Right forelimb (tissue), 1 donor: ENCODE results near the gene SLC35D3.
"Not testable (repeated sequence)": the region's sequence is repeated elsewhere in the genome, so short reads cannot be mapped to it uniquely, and the experiment has no call there.

Experiments used
- DNase-seq: peaks from one replicate; pipeline ENCODE4 v3.0.0-alpha.2; 2018

Gene SLC35D3, protein sequence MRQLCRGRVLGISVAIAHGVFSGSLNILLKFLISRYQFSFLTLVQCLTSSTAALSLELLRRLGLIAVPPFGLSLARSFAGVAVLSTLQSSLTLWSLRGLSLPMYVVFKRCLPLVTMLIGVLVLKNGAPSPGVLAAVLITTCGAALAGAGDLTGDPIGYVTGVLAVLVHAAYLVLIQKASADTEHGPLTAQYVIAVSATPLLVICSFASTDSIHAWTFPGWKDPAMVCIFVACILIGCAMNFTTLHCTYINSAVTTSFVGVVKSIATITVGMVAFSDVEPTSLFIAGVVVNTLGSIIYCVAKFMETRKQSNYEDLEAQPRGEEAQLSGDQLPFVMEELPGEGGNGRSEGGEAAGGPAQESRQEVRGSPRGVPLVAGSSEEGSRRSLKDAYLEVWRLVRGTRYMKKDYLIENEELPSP

GRCh38 chr6:136921936-136922684, at the start of gene SLC35D3:
Gene SLC35D3, plus strand, starts transcription at chr6:136922301. Its CDS starts 128 bp downstream, at chr6:136922429.
- peak; percentile 55 for DNase-seq

DNA sequence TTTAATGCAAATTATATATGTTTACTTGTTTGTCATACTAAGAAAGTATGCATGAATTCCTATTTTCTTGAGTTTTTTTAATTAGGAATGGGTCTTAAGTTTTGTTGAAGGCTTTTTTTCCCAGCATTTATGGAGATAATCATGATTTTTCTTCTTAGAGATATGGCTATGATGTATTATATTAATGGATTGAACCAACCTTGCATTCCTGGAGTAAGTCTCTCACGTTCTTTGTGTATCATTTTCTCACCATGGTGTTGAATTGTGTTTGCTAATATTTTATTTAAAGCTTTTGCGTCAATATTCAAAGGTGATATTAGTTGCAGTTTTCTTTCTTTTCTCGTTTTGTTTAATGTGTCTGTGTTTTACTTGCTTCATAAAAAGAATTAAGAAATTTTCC, 48.4 kb upstream of the SLC35D3 start:
- no peak for DNase-seq

- DNase-seq, result not testable (repeated sequence)
Measured at GRCh38 chr6:136876469-136876868, 45.6 kb upstream of the SLC35D3 start.

DNA sequence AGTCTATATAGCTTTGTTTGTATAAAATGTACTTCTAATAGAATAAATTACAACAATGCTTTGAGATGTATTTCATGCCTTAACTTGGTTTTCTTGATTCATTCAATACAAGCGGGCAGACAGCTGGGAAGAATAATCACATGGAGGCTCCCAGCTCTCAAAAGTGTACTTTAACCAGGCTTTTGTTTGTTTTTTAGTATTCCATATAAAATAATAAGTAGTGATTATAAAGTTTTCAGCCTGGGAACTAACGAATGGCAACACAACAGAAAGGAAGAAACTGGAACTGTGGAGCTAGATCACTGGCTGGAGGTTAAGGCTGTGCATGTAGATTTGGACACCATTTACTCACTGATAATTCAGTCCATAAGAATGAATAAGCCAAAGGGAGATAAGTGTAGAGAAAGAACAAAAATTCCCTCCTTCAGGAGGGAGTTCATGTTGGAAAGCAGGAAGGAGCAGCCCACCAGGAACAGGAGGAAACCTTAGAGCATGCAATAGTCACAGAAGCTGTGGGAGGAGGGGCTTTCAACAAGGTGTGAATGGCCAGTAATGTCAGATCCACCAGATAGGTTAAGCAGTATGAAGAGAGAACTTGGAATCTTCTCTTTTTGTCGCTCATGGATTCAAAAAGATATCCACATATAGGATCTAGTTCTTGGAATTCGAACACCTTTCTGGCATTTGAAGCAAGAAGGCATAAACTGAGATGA, 41.2 kb upstream of the SLC35D3 start:
- no peak for DNase-seq

DNA sequence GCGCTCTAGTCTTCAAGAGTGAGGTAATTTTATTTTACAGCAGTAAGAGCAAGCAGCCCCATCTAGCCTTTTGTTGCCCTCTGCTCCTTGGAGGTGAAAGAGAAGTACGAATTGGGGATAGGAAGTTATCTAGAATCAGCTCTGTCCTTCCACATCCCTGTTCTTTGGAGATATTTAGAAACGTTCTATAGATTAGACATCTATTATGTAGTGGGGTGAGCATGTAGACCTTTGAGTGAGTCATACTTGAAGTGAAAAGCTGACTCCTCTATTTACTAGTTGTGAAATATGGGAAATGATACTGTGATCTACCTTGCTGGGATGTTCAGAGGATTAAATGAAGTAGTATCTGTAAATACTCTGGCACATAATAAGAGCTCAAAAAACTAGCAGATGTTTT, 36.0 kb upstream of the SLC35D3 start:
- no peak for DNase-seq

GRCh38 chr6:136887953-136888352, 34.1 kb upstream of the SLC35D3 start:
- no peak for DNase-seq

DNA sequence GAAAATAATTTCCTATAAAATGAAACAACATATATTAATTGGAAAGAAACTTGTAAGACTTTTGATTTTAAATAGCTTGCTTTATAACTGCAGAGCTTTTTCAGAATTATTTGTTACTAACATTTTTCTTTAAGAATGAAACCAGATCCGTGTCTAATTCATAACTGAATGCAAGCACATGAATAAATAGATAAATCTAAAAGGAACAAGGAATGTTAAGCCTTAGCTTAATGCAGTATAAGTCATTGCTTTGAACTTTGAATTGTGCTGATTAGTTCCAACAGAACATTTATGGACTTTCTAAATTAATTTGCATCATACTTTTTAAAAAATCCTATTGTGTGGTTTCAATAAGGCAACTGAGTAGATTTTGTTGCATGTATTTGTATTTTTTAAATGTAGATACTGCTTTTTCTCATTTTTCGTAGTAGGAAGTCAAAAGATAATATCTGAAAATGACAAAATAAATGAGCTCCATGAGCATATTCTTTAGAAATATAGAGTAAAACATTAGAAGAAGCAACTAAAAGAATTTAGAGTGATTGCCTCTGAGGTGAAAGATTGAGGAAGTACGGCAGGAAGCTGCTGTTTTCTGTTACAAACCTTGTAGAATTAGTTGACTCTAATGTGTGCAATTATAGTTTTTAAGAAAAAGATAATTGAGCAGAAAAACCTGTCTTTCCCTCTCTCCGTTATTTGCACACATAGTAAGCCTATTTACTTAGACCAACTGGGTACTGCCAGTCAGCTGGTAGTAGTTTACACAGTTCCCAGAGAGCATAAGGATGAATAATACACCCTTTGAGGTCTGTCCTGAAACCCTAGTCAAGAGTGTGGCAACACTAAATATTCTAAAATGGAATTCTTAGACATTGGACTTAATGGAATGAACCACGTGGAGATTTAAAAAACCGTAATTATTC, 32.6 kb upstream of the SLC35D3 start:
- no peak for DNase-seq

- no peak for DNase-seq
Measured at GRCh38 chr6:136890194-136890839, 31.8 kb upstream of the SLC35D3 start.

DNA sequence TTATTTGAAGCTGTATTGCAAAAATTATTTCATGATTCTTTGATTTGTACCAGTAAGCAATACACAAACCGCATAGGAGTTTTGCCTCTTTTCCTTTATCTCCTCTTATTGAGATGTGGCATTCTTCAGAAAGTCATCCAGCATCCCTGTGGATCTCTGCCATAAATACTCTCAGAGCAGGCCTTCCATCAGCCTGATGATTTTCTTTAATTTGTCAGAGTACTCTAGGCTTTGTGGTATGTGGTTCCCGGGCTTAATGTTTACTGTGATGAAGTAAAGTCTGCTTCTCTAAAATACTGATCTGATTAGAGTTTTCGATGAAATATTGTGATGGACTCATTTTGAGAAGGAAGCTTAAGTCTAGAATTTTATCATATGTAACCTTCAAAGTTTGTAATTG, 31.1 kb upstream of the SLC35D3 start:
- DNase-seq, result no peak

GRCh38 chr6:136893187-136893586, 28.9 kb upstream of the SLC35D3 start:
- no peak for DNase-seq

DNA sequence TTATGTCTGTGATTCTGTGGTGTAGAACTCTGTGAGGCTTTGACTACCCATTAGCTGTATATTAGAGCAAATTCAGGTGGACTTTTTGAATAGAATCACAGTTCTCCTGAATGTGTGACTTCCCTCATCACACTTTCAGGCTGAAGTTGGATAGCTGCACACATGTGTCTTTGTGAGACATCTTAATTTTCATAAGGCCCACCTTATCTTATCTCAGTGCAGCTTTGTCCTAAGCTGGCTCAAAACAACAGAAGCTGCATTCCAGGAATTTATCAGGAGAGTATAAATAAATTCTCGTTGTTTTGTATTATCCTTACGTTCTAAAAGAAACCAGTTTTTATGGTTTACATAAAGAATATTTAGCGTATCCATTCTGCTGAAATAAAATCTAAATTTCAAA, 26.2 kb upstream of the SLC35D3 start:
- DNase-seq, result no peak

DNA sequence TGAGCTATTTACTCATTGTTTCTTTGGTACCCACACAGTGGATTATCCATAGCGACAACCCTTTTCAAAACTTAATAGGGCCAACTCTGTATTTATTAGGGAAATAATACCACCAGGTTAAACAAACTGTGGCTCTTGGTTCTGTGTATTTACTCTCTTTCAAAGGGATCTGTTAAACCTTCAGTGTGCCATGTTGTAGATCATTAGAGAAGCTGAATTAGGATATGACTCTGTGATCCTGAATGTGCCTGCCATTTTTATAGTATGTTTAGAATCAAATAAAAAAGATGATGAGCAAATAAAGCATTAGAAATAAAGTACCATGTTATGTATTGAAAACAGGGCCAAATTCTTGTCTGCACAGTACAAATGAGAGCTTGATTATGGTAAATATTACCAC, 25.0 kb upstream of the SLC35D3 start:
- DNase-seq, result no peak

DNA sequence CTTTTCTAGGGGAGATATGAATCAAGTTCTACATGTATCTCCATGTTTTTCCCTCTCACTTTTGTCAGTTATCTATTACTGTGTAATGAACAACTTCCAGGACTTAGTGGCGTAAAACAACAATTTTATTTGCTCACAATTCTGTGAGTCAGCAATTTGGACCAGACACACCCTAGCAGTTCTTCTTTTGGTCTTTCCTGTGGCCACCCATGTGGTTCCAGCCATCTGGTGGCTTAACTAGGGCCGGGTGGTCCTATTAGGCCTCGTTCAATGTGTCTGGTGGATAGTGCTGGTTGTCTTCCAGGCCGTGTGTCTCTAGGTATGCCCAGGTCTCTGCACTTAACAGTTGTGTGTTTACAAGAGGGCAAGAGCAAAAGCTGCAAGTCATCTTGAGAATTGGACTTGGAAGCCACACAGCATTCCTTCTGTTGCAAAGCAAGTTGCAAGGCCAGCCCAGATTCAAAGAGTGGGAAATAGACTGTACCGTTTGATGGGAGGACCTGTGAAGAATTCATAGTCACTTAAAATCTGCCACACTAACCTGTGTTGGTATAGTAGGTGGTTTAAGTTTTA, 20.8 kb upstream of the SLC35D3 start:
- DNase-seq, result no peak

GRCh38 chr6:136904477-136904876, 17.6 kb upstream of the SLC35D3 start:
- DNase-seq, result not testable (repeated sequence)

DNA sequence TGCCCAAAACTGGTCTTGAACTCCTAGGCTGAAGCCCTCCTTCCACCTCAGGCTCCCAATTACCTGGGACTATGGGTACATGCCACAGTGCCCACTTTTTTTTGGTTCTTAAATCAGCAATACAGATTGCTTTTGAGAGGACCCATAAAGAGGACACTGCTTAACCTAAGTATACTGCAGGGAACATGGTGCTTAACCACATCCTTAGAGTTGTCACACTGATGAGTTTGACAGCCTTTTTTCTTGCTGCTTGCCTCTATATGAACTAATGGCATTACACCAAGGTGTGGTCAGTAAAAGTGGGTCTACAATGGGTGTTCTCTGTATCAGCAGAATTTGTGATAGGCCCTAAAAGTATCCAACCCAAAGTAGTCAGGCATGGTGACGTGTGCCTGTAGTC, 7.2 kb upstream of the SLC35D3 start:
- no peak for DNase-seq

DNA sequence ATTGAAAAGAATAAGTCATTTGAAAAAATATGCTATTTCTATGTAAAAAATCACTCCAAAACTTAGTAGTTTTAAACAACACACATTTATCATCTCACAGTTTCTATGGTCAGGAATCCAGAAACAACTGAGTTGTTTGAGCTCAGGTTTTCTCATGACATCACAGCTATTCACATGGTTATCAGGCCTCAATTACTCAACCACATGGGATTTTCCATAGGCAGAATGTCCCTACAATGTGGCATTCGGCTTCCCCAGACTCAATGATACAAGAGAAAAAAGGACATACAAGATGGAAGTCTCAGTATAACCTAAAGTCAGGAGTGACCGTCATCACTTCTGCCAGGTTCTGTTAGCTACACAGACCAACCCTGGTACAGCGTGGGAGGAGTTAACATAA, 3.4 kb upstream of the SLC35D3 start:
- DNase-seq, result no peak

DNA sequence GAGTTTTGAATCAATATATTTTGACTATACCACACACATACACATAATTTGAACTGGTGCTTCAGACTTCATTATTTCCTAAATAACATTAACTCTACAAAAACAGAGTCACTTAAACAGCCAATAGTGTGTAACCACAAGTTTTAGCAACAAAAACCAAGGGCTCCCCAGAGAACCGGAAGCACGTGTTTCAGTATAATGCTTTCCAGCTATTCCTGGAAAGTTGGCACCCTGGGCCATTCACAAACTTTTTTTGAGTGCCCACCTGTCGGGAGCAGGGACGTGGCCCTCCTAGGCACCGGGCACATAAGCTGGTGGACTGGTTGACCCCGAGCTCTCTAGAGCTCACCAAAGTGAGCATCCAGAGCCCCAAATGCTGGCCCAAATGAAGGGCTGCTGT, 1.9 kb upstream of the SLC35D3 start:
- no peak for DNase-seq

GRCh38 chr6:136920671-136921380, 1.3 kb upstream of the SLC35D3 start:
- DNase-seq, result peak; percentile 49

- peak; percentile 49 for DNase-seq
Measured at GRCh38 chr6:136921381-136921935, 643 bp upstream of the SLC35D3 start.

GRCh38 chr6:136922685-136923006, 545 bp downstream of the SLC35D3 start:
- no peak for DNase-seq
